ENCODE data around the gene SLC9C1.

DNA sequence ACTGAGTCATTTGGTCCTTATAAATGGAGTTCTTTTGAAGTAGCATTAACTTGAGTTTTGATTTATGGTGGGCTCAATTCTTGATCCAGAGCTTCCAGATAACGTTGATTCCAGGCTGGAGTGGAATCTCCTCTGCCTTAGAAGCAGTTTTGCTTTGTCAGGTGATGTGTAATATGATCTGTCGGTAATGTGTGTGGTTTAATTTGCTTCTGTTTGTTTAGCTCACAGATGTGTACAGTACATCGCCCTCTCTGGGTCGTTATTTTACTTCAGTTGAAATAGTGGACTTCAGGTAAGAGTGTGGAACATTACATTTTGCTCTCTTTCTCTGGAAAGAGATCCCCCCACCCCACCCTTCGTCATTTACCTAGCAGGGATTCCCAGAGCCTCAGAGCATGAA, 184.7 kb downstream of the SLC9C1 start:
- TF ChIP-seq, protein P1, sequence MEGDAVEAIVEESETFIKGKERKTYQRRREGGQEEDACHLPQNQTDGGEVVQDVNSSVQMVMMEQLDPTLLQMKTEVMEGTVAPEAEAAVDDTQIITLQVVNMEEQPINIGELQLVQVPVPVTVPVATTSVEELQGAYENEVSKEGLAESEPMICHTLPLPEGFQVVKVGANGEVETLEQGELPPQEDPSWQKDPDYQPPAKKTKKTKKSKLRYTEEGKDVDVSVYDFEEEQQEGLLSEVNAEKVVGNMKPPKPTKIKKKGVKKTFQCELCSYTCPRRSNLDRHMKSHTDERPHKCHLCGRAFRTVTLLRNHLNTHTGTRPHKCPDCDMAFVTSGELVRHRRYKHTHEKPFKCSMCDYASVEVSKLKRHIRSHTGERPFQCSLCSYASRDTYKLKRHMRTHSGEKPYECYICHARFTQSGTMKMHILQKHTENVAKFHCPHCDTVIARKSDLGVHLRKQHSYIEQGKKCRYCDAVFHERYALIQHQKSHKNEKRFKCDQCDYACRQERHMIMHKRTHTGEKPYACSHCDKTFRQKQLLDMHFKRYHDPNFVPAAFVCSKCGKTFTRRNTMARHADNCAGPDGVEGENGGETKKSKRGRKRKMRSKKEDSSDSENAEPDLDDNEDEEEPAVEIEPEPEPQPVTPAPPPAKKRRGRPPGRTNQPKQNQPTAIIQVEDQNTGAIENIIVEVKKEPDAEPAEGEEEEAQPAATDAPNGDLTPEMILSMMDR (conservative IDR thresholded peaks at IDR 0.05 in 1 of 2, IDR thresholded peaks at IDR 0.05 in 1 of 2; ENCODE audit: low read depth in 1 of 2, low read length in 2 of 2) = no peak
- no peak for TF ChIP-seq EZH2 (IDR thresholded peaks at IDR 0.05; ENCODE audit: low read length, missing control alignments)
